ENCODE measurements around the gene FCN1. TPM values are rescaled to one million over a fixed set of nuclear protein-coding genes. Genes with fewer than 3 reads are reported as not detected.

The FCN1 gene
- total RNA-seq, 4 donors from 2014 or later, result 1.3 to 27.0 (median 10.9) TPM

GRCh38 chr9:134892820-134893420, 24.8 kb downstream of the FCN1 start:
- ATAC-seq (ENCODE audit: low FRiP score), result no peak
- no peak for DNase-seq (ENCODE audit: low spot score)
- no peak for TF ChIP-seq CTCF (IDR thresholded peaks at IDR 0.05)

GRCh38 chr9:134892221-134892620, 25.5 kb downstream of the FCN1 start:
- no peak for TF ChIP-seq CTCF (IDR thresholded peaks at IDR 0.05)
- DNase-seq (ENCODE audit: low spot score), result no peak
- no peak for ATAC-seq (ENCODE audit: low FRiP score)

GRCh38 chr9:134891713-134892112, 26.0 kb downstream of the FCN1 start:
- no peak for TF ChIP-seq CTCF (IDR thresholded peaks at IDR 0.05)
- DNase-seq (ENCODE audit: low spot score) (no peak), ATAC-seq (ENCODE audit: low FRiP score) (no peak)

- ATAC-seq (ENCODE audit: low FRiP score) (no peak), DNase-seq (ENCODE audit: low spot score) (no peak)
Measured at GRCh38 chr9:134891053-134891452, 26.7 kb downstream of the FCN1 start.

GRCh38 chr9:134890155-134890495, 27.6 kb downstream of the FCN1 start:
- TF ChIP-seq CTCF (IDR thresholded peaks at IDR 0.05), result no peak
- no peak for ATAC-seq (ENCODE audit: low FRiP score)
- DNase-seq (ENCODE audit: low spot score), result no peak

More at GRCh38 chr9:134891053-134891452, 26.7 kb downstream of the FCN1 start:
- TF ChIP-seq CTCF (IDR thresholded peaks at IDR 0.05), result no peak

GRCh38 chr9:134889386-134890154, 28.1 kb downstream of the FCN1 start:
- TF ChIP-seq CTCF (IDR thresholded peaks at IDR 0.05), result no peak
- ATAC-seq (ENCODE audit: low FRiP score) (peak; percentile 20), DNase-seq (ENCODE audit: low spot score) (no peak)

Measured in omental fat pad (tissue), 4 donors.